HK-2 (cell line): ENCODE results near the gene ARHGAP6.

ENCODE experiments used
- DNase-seq: peaks from one replicate; pipeline ENCODE4 v3.0.0-alpha.2; 2018; ENCODE audit not compliant: unreplicated experiment

ARHGAP6 gene

GRCh38 chrX:11575332-11575731 lies 90.4 kb downstream of the ARHGAP6 start:
- no peak for DNase-seq

- no peak for DNase-seq
Measured at GRCh38 chrX:11567528-11568220, 98.0 kb downstream of the ARHGAP6 start.

GRCh38 chrX:11566789-11567188 lies 98.9 kb downstream of the ARHGAP6 start:
- DNase-seq: no peak

- DNase-seq: no peak
Measured at GRCh38 chrX:11566173-11566572, 99.5 kb downstream of the ARHGAP6 start.

- DNase-seq: no peak
Measured at GRCh38 chrX:11564546-11564945, 101.2 kb downstream of the ARHGAP6 start.

- no peak for DNase-seq
Measured at GRCh38 chrX:11562570-11562969, 103.2 kb downstream of the ARHGAP6 start.

- no peak for DNase-seq
Measured at GRCh38 chrX:11558972-11559371, 106.7 kb downstream of the ARHGAP6 start.

- no peak for DNase-seq
Measured at GRCh38 chrX:11557120-11557519, 108.6 kb downstream of the ARHGAP6 start.

GRCh38 chrX:11555759-11556158 lies 110.0 kb downstream of the ARHGAP6 start:
- no peak for DNase-seq

- DNase-seq: no peak
Measured at GRCh38 chrX:11553594-11553993, 112.1 kb downstream of the ARHGAP6 start.

GRCh38 chrX:11551151-11551550 lies 114.6 kb downstream of the ARHGAP6 start:
- no peak for DNase-seq

GRCh38 chrX:11546917-11547316 lies 118.8 kb downstream of the ARHGAP6 start:
- DNase-seq: no peak

- no peak for DNase-seq
Measured at GRCh38 chrX:11543249-11543648, 122.5 kb downstream of the ARHGAP6 start.

GRCh38 chrX:11541510-11541909 lies 124.2 kb downstream of the ARHGAP6 start:
- no peak for DNase-seq

GRCh38 chrX:11540532-11541377 lies 125.0 kb downstream of the ARHGAP6 start:
- no peak for DNase-seq

GRCh38 chrX:11537141-11537540 lies 128.6 kb downstream of the ARHGAP6 start:
- no peak for DNase-seq

- no peak for DNase-seq
Measured at GRCh38 chrX:11535156-11535919, 130.4 kb downstream of the ARHGAP6 start.

GRCh38 chrX:11533199-11533651 lies 132.5 kb downstream of the ARHGAP6 start:
- no peak for DNase-seq

- peak; percentile 8 for DNase-seq
Measured at GRCh38 chrX:11532291-11533078, 133.2 kb downstream of the ARHGAP6 start.

- no peak for DNase-seq
Measured at GRCh38 chrX:11531226-11531625, 134.5 kb downstream of the ARHGAP6 start.

GRCh38 chrX:11530621-11531020 lies 135.1 kb downstream of the ARHGAP6 start:
- no peak for DNase-seq

GRCh38 chrX:11528623-11529022 lies 137.1 kb downstream of the ARHGAP6 start:
- DNase-seq: no peak
